Heart left ventricle (tissue), 13 donors: Measurements from ENCODE around the gene CD47.

ENCODE experiments used
- CTCF ChIP-seq, 12 donors: fragments of 200-600 bp; sonication (generic) in 4 of 12; IDR thresholded peaks; one replicate each; pipeline versions ENCODE4 v1.5.0 to v1.8.0; 2018 to 2022; ENCODE audit warnings: antibody characterized with exemption in 12 of 12, mild to moderate bottlenecking in 5 of 12
- POLR2A ChIP-seq, 2 donors: fragments of 450-650 bp; IDR thresholded peaks; one replicate each; pipeline ENCODE4 v1.6.1; 2017; ENCODE audit warnings: antibody characterized with exemption in 2 of 2, mild to moderate bottlenecking in 2 of 2, moderate library complexity in 2 of 2
- donor health status: ischemic (EF 13 %, LVEDD 7.1; RV severe dilation, severe dysfunction).
- donor health status: DM: no; HTN: yes; CAD: no.
- donor health status: DM: no; HTN: no; CAD: no.
- donor health status: ischemic (EF 25% LVEDD 6.9; RV normal size, moderate dysfunction).
- donor health status: ischemic (EF 25% LVEDD 5.7; RV mildly dilated, moderate dysfunction).
- donor health status: ischemic (EF 35%, LVEDD 5.7; RV mildly dilated, moderate dysfunction).
- donor health status: nonischemic (EF 11% LVEDD 7.7; RV severe dilation, severe dysfunction).
- donor health status: DM: yes; HTN: yes; CAD: no.
- donor health status: PGD.
- donor health status: ischemic (EF 29% LVEDD 5.4; RV normal size, mild dysfunction).
- donor health status: nonischemic (EF 23%, LVEDD 6.1; RV moderate dilation, normal function).

GRCh38 chr3:108090049-108090700 lies 656 bp downstream of the CD47 start:
- TF ChIP-seq CTCF (IDR thresholded peaks at IDR 0.05) (no peak), POLR2A (IDR thresholded peaks at IDR 0.05) (no peak)
